ENCODE measurements around the gene CEP131.

- TF ChIP-seq PAX5 (IDR thresholded peaks at IDR 0.05; ENCODE audit: insufficient read depth, low read length, severe bottlenecking) (no peak), POLR2AphosphoS5 (IDR thresholded peaks at IDR 0.05; ENCODE audit: low read depth, low read length) (no peak)
Observed at GRCh38 chr17:81171941-81172340, 50.8 kb downstream of the CEP131 start.

Measured in GM12891 (cell line).